GM20000 (cell line): ENCODE results near the gene DPH3.

ENCODE experiments used
- DNase-seq: peaks from one replicate; pipeline ENCODE4 v3.0.0; 2012; ENCODE audit warnings: low spot score
- CTCF ChIP-seq: IDR thresholded peaks from 2 replicates; pipeline ENCODE4 v1.5.1; 2012; ENCODE audit warnings: mild to moderate bottlenecking, control low read depth; ENCODE audit errors: extremely low read depth, missing control alignments

Gene DPH3

GRCh38 chr3:16216373-16216935 lies 48.3 kb downstream of the DPH3 start:
- no peak for TF ChIP-seq CTCF
- DNase-seq: no peak

GRCh38 chr3:16214366-16214765 lies 50.4 kb downstream of the DPH3 start:
- TF ChIP-seq CTCF: no peak

GRCh38 chr3:16211176-16211904 lies 53.4 kb downstream of the DPH3 start:
- DNase-seq: no peak
- no peak for TF ChIP-seq CTCF

More at GRCh38 chr3:16214366-16214765, 50.4 kb downstream of the DPH3 start:
- no peak for DNase-seq
